PFSK-1 (cell line): ENCODE measurements around the gene FAM9C. TPM values are rescaled to one million over a fixed set of nuclear protein-coding genes. Genes with fewer than 3 reads are reported as not detected.

Experiments
- FOXP2 ChIP-seq: optimal IDR thresholded peaks from 2 replicates; pipeline ENCODE3; 2011; ENCODE audit warnings: borderline replicate concordance, control low read depth, inconsistent platforms; ENCODE audit not compliant: insufficient read depth; ENCODE audit errors: extremely low read length, extremely low read depth
- POLR2AphosphoS5 ChIP-seq: IDR thresholded peaks from 2 replicates; pipeline ENCODE4 v1.6.1; 2012; ENCODE audit warnings: low read depth, mild to moderate bottlenecking, control low read depth, low read length, moderate library complexity
- SIN3A ChIP-seq: IDR thresholded peaks from 2 replicates; pipeline ENCODE4 v1.6.1; 2012; ENCODE audit warnings: mild to moderate bottlenecking, low read length, moderate library complexity, borderline replicate concordance; ENCODE audit not compliant: insufficient read depth
- TAF1 ChIP-seq: IDR thresholded peaks from 2 replicates; pipeline ENCODE4 v1.6.1; 2012; ENCODE audit warnings: low read length, control low read depth, borderline replicate concordance; ENCODE audit not compliant: insufficient read depth
- polyA plus RNA-seq: library from polyadenylated mRNA; unstranded; fragments of >200 nt; gene quantifications from one replicate; pipeline ENCODE4 v1.2.1, GENCODE V29; 2012; ENCODE audit warnings: low read depth, missing spikeins; ENCODE audit not compliant: insufficient read length
- TF ChIP-seq, protein P1 (sequence below), 2 experiments: IDR thresholded peaks; 2 replicates each; pipeline versions ENCODE4 v1.6.1 to v1.8.0; 2011 to 2012; ENCODE audit warnings: low read depth in 2 of 2, low read length in 2 of 2, control low read depth in 1 of 2, inconsistent platforms in 1 of 2, mild to moderate bottlenecking in 1 of 2, moderate library complexity in 1 of 2; ENCODE audit not compliant: insufficient read depth in 1 of 2

The FAM9C gene
- not detected for polyA plus RNA-seq

DNA sequence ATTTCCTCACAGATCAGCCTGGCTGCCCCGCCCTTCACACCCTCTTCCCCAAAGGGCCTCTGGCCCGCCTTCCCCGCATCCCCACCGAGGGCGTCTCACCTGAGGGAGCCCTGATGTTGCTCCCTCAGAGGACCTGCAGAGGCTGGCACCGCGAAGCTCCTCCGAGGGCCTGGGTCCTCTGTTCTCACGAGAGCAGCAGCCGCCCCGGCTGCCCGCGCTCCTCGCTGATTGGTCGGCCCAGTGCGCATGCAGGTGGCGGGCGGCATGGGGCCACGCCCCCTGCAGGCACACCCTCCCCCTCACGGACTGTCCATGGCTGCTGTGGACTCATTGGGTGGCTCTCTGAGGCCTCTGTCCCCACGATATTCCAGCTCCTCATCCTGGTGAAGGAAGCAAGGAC, at the start of gene FAM9C:
Gene FAM9C, minus strand, starts transcription at position 180 of the 400 bp plus-strand sequence. CDS start 831 bp downstream, outside the sequence.
- TF ChIP-seq TAF1: no peak
- TF ChIP-seq, protein P1, sequence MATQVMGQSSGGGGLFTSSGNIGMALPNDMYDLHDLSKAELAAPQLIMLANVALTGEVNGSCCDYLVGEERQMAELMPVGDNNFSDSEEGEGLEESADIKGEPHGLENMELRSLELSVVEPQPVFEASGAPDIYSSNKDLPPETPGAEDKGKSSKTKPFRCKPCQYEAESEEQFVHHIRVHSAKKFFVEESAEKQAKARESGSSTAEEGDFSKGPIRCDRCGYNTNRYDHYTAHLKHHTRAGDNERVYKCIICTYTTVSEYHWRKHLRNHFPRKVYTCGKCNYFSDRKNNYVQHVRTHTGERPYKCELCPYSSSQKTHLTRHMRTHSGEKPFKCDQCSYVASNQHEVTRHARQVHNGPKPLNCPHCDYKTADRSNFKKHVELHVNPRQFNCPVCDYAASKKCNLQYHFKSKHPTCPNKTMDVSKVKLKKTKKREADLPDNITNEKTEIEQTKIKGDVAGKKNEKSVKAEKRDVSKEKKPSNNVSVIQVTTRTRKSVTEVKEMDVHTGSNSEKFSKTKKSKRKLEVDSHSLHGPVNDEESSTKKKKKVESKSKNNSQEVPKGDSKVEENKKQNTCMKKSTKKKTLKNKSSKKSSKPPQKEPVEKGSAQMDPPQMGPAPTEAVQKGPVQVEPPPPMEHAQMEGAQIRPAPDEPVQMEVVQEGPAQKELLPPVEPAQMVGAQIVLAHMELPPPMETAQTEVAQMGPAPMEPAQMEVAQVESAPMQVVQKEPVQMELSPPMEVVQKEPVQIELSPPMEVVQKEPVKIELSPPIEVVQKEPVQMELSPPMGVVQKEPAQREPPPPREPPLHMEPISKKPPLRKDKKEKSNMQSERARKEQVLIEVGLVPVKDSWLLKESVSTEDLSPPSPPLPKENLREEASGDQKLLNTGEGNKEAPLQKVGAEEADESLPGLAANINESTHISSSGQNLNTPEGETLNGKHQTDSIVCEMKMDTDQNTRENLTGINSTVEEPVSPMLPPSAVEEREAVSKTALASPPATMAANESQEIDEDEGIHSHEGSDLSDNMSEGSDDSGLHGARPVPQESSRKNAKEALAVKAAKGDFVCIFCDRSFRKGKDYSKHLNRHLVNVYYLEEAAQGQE (IDR thresholded peaks at IDR 0.05; ENCODE audit: insufficient read depth in 1 of 2, low read depth in 2 of 2, low read length in 2 of 2): no peak

DNA sequence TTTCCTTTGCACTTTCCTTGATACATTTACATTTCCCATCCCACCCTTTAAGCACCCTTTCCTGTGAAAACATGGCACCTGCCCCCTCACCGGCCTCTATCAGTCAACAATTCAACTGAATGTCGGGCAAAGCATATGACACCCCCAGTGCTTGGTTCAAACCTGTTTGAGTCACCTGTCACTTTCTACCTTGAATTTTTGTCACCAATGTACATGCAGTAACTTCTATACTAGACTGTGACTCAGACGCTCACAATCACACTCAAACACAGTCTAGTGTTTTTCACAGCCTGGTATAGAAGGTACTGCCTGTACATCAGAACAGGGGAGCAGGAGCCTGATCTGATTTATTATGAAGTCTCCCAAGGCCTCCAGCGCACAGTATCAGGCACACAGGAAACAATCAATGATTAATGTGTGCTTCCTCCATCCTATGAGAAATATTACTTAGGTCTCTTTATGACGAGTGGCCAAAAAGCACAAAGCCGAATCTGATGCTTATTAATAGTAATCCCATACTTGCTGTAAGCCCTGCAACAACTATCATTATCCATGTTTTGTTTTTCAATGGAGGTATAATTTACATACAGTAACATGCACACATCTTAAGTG, 49.2 kb upstream of the FAM9C start:
- TF ChIP-seq, protein P1 (IDR thresholded peaks at IDR 0.05; ENCODE audit: insufficient read depth in 1 of 2, low read depth in 2 of 2, low read length in 2 of 2): no peak
- no peak for TF ChIP-seq FOXP2
- no peak for TF ChIP-seq TAF1
- TF ChIP-seq POLR2AphosphoS5: no peak
- TF ChIP-seq SIN3A: no peak

DNA sequence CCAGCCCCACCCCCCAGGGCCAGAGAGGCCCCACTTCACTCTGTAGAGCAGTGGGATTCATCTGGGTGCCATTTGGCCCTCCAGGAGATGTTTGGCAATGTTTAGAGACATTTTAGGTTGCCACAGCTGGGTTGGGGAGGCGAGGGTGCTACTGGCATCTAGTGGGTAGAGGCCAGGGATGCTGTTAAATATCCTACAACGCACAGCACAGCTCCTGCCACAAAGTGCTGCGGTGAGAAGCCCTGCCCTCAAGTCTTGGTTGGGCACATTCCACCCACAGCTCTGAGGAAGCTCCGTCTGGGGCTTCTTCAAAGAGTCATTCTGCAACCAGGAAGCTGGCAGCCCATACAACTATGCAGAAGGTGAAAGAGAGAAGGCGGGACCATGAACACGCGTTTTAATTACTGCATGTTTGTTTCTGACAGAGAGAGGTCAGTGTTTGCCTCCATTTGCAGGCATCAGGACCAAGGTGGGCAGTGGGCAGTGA, 48.1 kb upstream of the FAM9C start:
- TF ChIP-seq TAF1 (no peak), SIN3A (no peak), POLR2AphosphoS5 (no peak), FOXP2 (no peak)
- TF ChIP-seq, protein P1 (IDR thresholded peaks at IDR 0.05; ENCODE audit: insufficient read depth in 1 of 2, low read depth in 2 of 2, low read length in 2 of 2): no peak

DNA sequence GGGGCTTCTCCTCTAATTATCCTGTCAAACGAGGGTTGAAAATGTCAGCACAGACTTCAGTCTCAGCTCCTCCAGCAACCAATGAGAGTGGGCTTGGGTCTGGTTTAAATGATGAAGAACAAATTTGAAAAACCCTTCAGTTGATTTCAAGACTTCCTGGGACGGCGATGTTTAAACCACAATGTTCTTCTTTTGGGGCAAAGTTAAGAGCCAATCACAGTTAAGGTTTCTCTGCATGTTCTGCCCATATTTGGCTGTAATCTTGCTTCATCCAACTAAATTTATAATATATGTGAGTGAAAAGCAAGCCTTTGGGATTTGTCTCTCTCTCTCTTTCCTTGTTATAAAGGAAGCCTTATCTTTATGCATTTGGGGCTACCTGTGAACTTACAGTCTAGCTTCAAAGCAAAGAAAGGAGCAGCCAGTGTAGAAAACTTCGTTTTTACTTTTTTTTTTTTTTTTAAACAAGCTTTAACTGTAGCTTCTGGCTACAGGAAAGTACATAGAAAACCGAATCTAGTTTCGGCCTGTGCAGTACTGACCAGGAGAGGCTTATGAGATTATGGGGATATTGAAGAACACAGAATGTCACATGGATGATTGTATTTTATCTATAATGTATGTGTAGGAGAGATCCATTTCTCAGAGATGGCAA, 46.8 kb upstream of the FAM9C start:
- no peak for TF ChIP-seq SIN3A
- TF ChIP-seq, protein P1 (IDR thresholded peaks at IDR 0.05; ENCODE audit: insufficient read depth in 1 of 2, low read depth in 2 of 2, low read length in 2 of 2): no peak
- no peak for TF ChIP-seq POLR2AphosphoS5
- TF ChIP-seq TAF1: no peak
- TF ChIP-seq FOXP2: no peak
